Stimulated activated CD8-positive, alpha-beta memory T cell treated with anti-CD3 and anti-CD28 coated beads, Interleukin-4, amount 100 ng/mL, for 48 hours (primary cell): Measurements from ENCODE around the gene GABRA4.

Experiments
- DNase-seq: peaks from one replicate; pipeline ENCODE4 v3.0.0-alpha.2; 2020

The GABRA4 gene

DNA sequence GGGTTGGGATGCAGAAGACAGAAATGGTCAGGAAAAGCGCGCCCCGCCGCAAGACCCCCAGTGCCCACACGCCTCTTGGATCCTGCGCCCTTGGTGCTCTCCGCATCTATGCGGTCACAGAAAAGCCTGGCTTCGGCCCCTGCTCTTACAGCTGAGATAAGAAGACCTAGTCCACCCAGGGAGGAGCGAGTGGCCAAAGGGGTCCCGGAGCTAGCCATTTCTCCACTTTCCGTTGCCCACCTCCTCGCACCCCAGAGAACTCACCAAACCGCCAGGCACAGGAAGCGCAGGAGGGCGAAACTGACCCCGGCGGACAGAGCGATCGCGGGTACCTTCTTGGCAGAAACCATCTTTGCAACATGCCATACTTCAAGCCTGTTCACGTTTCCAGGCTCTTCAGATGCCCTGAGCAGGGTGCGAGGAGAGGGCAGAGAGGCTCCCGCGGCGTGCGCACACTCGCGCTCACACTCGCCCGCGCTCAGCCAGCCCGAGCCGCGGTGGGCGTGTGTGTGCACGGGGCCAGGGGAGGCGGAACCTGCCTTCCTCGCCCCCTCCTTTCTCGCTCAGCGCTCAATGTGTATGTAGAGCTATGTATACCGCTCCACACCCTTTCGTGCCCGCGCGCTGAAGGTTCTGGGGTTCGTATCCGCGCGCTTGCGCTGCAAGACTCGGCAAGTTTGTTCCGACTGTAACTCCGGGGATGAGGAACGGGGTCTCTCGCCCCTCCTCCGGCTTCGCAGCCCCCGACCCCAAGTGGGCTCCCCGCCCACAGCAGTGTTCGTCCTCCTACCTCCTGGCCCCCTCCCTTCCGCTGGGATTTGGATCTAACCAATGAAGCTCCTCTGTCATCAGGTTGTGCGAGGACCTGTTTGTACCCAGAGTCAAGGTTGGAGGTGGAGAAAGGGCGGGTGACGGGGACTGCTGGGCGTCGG is at the start of gene GABRA4:
TSS of gene GABRA4 (minus strand) at position 507 of the 932 bp plus-strand sequence. CDS start at position 350, 157 bp downstream.
- no peak for DNase-seq

DNA sequence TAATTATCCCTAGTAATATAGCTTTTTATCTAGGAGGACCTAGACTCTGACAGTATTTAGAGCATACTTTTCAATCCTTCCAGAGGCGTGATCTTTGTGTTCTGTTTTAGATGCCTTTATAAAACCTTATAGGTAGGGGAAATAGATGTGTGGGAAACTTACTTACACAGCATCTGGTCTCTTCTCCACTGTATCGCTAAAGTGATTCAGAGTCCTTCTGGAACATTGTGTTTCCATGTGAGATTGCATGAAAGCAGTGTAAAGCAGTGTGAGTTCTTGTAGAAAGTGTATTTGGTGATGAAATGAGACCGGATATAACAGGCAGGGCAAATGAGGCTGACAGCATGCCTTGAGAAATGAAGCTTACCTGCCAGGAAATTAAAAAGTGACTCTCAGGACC is 47.4 kb upstream of the GABRA4 start:
- no peak for DNase-seq

DNA sequence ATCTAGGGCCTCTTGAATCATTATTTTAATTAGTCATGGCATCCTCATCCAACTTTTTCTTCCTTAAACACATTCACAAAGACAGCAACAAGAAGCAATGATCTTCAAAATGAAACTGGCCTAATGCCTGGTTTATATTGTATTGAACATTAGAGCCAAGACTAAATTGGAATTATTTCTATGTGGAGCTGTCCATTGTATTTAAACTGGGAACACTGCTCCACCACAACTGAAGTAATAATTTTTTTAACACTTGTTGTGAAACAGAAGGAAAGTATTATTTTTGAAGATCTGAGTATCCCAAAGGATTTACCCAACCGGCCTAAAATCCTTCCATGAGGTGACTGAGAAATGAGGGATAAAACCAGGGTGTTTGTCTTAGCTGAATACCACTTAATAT is 44.9 kb upstream of the GABRA4 start:
- DNase-seq: no peak

DNA sequence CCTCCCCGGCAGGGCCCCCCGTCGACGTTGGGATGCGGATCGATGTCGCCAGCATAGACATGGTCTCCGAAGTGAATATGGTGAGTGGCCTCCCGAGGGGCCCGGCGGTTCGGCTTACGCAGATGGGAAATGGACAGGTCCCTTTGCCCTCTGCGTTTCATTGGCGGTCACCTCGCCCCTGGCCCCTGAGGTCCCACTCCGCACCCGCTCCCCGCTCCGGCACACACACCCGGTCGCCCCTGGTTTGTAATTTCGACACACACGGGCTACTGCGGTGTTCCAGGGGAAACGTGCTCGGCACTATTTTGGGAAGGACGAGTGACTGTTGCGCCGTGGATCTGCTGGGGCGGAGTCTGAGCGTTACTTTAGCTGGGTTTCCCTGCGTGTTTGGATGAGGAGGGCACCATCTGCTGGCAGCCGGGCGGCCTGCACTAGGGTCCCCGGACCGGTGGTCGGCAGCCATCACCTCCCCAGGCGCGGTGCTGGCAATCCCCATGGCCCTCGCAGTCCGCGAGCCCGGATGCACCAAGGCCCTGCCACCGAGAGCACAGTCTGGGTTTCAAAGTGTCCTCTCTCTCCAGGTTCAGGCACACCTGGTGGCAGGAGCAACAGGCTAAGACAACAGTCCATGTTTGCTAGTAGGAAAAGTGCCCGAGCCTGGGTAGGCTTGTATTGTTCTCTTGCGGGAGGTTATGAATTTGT is 39.2 kb upstream of the GABRA4 start:
- peak; percentile 61 for DNase-seq

DNA sequence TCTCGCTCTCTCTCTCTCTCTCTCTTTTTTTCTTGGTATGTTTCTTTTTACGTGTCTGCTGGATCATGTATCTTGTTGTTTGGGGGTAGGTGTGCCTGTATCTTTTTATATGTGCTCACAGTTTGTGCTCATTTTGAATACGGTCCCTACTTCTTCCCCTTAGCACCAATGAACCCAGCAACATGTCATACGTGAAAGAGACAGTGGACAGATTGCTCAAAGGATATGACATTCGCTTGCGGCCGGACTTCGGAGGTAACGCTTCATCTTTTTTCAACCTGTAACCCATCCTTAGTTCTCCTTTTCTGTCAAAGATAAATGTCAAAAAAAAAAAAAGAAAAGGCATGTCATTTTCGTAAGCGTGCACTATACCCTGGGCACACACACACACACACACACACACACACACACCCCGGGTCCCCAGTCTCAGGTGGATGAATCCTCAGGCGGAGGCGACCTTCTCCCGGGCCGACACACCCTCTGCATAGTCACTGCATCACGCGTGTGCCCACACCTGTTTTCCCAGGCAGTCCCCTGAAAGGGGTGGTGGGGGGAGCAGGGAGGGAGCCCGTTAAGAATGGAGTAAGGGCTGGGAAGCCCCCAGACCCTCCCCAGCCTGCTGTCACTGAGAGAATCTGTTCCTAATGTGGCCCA is 38.5 kb upstream of the GABRA4 start:
- DNase-seq: peak; percentile 22

DNA sequence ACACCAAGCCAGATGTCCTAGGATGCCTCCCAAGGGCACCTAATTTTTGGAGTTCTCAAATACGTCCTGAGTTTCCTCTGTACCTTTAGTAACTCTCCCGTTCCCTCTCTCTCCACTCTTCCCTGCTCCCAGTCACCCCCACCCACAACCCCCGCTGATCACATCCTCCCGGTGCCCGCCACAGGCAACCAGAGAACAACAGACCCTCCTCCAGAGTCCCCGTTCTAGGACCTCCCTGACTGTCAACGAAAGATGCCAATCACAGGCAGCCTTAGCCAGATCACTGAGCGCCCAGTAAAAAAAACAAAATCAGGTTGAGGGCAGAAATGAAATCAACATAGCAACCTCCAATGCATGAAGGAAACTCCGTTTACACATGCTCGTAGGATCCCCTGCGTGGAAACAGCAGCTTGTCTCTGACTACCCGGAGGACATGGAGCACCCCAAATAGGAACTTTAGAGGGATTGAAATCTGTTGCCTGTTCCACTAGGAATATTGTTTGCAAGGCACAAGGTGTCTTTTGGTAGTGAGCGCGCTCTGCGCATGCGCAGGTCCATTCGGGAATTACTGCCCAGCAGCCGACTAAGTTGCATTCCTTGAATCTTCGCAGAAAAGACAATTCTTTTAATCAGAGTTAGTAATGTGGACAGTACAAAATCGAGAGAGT is 37.8 kb upstream of the GABRA4 start, which contains the start of gene GABRB1:
TSS of gene GABRB1 (plus strand) at position 557 of the 668 bp plus-strand sequence.
- peak; percentile 36 for DNase-seq

DNA sequence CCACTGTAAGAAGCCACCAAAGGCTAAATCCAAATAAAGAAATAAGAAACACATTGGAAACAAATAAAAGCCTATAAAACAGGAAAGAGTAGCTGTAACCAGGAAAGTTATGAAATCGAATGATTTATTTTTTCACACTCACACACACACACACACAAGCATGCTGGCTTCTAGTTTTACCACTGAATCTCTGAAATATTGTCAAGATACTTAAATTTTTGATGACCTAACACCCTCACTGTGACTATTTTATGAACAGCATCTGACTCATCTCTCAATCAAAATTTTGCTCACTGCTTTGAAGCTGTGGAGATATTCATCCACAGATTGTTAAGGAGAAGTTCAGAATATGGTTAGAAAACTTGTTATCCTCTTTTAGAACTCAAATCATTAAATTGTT is 24.1 kb upstream of the GABRA4 start:
- no peak for DNase-seq

DNA sequence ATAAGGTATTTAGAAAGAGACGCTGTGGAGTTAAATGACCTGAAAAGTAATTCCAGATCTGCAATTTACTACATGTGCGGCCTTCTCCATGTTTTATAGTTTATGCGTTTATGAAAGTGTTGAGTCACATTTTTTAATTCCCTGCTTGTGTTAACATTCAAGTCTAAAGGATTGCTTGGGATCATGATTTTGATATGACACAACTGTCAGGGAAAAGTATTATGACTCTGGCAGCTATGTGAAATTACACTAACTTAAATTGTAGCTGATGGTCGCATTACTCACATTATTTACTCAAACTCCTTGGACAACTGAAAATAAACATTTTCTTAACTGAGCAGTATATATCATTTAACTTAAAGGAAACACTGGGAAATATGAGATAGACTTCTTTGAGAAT is 23.7 kb upstream of the GABRA4 start:
- DNase-seq: no peak

DNA sequence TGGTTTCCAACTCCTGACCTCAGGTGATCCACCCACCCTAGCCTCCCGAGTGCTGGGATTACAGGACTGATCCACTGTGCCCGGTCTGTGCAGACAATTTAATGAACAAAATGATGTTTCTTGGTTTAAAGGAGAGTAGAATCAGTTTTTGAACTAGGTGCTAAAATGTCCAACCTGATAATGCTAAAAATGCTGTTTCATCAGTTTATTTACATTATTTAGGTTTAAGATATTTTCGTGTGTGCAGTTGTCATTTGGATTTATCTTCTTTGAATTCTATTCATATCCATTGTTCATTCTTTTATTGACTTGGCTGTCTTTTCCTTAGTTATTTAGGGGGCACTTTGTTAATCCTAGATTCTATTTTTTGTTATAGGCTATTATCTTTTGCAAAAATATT is 20.0 kb upstream of the GABRA4 start:
- no peak for DNase-seq

DNA sequence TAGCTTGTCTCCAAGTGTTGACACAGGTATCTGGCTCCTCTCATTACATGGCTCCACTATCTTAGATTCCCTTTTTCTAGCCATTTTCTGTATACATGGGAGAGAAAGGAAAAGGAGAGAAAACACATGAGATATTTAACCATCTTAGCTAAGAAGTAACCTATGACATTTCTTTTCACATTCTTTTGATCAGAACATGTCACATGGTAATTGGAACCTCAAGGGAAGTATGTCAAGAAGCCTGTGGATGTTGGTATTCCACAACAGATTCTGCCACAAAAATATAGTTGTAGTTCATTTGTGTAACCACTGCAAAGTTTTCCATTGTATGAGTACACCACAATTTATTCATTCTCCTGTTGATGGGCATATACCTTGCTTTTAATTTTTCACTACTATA is 19.3 kb upstream of the GABRA4 start:
- DNase-seq: no peak

DNA sequence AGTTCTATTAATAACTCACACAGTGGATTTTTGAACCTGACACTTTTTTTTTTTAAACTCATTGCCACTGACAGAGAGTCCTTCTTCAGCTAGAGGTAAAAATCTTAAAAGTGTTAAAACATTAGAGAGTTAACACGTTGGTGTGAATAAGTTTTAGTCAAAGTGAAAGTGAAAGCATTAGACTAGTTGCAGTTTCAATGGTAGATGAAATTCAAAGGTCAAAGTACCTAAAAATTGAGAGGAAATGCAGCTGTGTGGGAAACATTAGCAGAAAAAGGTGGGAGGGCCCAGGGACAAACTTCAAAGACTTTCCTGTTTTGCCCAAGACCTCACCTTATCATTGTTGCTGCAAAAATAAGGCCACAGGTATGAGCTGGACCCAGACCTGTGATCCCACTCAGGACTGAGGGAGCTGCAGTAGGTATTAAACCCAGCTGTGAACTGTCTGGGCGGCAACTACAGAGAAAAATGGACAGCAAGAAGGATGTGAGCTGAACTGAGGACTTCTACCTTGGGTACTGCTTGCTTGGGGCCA is 17.6 kb upstream of the GABRA4 start:
- no peak for DNase-seq

DNA sequence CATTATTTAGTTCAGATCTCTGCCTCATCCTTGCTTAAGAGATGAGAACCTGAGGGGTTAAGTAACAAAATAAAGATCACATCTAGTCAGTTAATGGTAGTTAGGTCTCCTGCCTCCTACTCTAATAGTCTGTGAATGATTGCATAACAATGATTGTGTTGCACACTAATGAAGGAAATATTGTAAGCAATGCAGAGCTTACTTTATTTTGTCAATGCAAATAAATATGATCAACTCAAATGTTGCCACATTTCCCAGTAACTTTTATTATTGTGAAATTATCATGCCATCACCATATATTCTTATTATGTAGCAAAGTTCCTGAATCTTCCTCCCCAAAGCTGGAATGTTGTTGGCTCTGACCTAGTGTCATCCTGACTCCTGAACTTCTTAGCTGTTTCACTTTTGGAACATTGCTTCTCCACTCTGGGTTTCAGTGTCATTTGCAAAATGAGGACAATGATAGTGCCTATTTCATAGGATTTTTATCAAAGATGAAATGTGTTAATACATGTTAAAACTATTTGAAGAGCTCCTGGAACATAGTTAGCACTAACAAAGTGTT is 17.0 kb upstream of the GABRA4 start:
- no peak for DNase-seq

DNA sequence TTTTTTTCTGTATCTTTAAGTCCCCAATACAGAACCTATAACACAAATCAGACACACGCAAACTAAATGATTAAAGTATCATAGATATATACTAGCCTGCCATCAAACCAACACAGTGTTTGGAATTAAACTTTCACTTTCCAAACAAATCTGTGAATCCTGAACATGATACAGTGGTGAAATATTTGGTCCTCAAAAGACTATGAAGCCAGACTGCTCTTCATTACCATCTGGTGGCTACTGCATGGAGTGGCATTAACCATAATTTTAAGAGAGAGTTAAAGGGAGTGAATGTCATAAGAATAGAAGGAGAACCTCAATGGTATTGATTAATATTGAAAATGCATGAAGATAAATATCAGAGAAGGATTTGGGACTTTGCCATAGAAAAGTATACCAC is 9.2 kb upstream of the GABRA4 start:
- no peak for DNase-seq

DNA sequence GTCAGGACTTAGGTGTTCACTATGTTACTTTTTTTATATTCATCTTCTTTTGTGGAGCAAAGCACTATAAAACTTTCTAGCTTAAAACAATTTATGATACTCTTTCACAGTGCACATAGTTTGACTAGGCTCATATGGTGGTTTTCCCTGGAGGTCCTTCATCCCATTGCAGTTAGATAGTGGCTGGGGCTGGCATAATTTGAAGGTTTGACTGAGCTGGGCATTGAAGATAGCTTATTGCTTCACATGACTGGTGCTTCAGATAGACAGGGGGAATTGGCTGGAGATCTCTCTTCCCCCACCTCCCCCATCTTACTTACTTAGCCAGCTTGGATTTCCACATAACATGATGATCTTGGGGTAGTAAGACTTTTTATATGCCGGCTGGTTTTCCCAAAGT is 7.0 kb upstream of the GABRA4 start:
- DNase-seq: no peak

DNA sequence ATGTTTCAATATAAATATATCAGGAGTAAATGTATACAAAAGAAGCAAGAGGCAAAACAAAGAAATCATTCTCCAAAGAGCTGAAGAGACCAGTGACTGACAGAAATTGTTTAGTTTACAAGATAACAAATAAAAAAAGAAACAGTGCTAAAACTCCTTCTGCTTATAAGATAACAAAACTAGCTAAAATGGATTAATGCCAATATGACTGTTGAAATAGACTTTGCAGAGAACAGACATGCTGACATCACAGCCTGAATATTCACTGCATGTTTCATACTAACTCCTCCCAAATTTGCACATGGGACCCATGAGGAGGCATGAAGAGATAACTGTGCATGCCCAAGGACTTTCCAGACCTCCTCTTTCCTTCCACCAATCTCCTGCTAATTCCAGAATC is 6.2 kb upstream of the GABRA4 start:
- DNase-seq: no peak

DNA sequence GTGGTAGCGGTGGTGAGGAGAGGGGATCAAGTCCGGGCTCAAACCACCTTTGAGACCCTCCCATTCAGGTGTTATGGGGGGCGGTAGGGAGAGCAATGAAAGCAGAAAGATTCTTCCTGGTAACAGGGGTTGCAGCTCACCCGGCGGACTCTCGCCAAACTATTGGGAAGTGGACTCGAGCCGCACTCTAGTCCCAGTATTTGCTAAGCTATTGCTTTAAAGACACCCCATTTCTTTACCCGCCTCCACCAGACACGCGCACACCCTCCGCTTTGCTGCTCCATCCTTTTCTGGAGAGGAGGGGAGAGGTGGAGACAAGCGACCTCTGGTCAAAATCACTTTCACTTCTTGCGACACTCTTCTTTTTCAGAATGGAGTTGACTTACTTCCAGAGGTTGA is 625 bp upstream of the GABRA4 start:
- DNase-seq: no peak

DNA sequence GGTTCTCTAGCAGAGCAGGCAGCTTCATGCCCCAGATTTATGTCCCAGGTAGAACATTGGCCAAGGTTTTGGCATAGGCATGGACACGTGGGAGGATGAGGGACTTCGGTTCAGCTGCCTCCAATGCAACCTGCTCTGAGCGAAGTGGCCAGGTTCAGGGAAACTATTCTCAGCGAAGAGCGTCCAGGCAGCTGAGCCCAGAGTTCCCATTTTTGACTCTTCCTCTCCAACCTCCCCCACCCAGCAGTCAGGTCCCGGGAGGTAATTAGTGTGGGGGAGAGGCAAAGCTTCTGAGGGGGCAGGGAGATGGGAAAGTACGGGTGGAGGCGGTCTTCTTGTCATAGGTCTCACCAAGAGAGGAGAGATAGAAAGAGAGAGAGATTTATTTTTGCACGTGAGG is 1.0 kb downstream of the GABRA4 start:
- DNase-seq: no peak

DNA sequence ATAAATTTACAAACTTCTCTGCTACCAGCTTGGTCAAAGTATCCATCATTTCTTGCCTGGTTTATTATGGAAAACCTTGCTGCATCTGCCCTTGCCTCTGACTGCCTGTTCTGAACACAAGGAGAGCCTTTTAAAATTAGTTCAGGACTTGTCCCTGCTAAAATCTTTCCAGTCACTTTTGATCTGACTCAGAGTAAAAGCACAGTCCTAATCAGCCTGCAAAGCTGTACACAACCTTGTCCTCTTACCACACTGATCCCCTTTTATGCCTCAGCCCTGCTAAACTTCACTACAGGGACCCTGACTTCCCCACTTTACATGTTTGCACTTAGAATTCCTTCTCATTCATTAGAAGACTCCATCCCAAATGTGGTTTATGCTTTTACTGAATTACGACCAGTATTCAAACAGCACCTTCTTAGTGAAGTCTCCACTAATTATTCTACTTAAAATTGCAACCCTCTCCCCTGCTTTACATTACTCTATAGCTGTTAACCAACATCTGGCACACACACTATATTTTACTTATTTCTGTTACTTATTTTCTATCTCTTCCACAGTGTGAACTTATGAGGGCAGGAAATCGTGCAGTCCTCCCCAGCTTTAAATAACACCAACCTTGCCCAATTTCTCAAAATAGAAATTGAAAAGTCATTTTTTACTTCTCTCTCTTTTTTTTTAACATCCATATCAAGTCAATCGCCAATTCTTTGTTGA is 6.3 kb downstream of the GABRA4 start:
- no peak for DNase-seq

DNA sequence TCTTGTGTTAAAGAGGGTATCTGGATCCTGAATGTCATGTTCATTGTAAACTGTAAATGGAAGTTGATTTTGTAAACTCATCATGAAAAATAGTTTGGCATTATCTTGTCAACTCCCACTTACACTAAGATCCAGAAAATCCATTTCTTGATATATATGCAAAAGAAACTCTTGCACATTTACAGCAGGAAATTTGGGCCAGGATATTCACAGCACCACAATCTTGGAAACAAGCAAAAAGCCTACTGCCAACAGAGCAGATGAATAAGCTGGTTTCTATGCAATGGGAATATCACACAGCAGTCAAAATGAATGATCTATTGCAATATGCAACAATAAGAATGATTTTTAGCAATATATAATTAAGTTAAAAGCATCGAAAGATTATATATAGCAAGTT is 8.6 kb downstream of the GABRA4 start:
- DNase-seq: no peak

DNA sequence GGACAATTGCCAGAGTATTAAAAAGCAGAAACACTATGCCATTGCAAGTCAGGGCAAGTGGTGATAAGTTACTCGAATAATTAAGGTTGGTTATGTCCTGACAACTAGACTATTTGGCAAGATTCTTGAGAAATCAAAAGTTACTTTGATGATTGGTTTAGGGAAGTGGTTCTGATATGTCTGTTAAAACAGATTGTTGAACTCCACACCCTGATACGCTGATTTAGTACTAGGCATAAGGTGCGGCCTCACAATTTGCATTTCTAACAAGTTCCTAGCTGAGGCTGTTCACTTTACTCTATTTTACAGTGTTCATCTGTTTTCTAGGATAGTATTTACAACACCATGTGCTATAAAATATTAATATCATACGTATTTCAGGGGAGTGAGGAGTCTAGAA is 12.5 kb downstream of the GABRA4 start:
- no peak for DNase-seq

DNA sequence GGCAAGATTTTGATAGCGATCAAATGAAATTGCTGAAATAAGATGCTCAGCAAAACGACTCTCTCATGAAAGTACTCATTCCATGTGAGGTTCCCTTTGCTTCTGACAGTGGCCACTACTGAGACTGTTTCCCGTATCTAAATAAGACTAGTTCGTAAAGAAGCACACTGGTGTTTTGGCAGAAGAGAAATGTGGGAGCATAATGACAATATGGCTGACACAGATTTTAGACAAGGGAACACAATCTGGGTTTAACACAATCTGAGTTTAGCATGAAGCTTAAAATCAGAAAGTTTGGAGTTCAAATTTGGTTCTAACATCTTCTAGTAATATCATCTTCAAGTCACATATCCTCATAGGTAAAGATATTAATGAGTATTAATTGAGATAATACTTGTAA is 13.7 kb downstream of the GABRA4 start:
- DNase-seq: no peak

DNA sequence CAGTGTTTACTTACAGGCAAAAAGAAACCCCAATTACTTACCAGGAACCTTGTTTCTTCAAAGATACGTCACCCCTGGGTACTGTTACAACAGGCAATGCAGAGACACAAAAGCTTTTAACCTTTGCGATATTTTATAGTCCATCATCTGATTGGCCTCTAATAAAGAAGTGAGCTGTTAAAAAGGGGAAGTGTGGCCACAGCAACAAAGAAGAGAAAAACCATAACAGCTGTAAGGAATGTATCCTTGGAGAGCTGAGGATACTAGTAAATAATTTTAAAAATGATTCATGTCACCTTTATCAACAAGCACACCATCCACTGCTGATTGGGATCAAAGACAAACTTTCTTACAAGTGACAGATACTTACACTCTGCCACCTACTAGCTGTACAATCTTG is 14.1 kb downstream of the GABRA4 start:
- DNase-seq: no peak
